ENCODE data around the gene STRIP2. TPM values are rescaled to one million over a fixed set of nuclear protein-coding genes. Genes with fewer than 3 reads are reported as not detected.
A peak's percentile ranks its signal among the peaks of the same experiment; 100 is the strongest.
"Not testable (repeated sequence)": the region's sequence is repeated elsewhere in the genome, so short reads cannot be mapped to it uniquely, and the experiment has no call there.

Gene STRIP2
- polyA plus RNA-seq, 5 donors = 4.6 to 6.2 (median 6.0) TPM

DNA sequence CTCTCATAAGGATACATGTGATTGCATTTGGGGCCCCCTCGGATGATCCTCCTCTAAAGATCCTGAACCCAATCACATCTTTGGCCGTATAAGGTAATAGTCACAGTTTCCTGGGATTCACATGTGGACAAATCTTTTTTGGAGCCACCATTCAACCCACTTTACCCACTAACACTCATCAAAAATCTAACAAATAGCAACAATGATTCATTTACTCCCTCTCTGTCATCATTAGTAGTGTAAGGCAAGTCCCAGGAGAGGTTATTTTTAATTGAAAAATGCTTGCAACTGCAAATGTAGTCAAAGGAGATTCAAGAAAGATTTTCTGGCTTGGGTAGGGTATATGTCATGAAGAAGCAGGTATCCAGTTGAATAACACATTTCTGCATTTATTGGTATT, 58.2 kb downstream of the STRIP2 start:
- DNase-seq = no peak

DNA sequence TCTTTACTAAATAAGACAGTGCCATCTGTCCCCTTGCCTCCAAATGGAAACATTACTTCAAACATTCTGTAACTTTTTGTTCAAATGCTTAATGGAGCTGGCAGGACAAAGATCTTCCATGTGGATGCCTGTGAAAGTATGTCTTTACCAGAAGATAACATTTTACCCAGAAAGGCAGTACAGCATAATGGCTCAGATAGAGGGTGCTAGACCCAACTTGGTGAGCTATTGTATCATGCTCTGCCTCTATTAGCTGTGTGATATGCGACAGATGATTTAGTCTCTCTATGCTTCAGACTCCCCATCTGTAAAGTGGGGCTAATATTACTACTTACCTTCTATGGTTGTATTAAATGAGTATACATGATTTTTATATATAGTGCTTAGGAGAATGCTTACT, 59.3 kb downstream of the STRIP2 start:
- no peak for DNase-seq

DNA sequence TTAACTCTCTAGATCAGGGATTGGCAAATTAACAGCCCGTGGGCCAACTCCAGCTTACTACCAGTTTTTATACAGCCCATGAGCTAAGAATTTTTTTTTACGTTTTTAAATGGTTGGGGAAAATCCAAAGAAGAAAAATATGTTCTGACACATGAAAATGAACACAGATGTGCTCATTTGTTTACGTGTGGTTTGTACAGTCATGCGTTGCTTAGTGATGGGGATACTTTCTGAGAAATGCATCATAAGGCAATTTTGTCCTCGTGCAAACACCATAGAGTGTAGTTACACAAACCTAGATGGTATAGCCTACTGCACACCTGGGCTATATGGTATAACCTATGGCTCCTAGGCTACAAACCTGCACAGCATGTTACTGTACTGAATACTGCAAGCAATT, 59.8 kb downstream of the STRIP2 start:
- DNase-seq = no peak

DNA sequence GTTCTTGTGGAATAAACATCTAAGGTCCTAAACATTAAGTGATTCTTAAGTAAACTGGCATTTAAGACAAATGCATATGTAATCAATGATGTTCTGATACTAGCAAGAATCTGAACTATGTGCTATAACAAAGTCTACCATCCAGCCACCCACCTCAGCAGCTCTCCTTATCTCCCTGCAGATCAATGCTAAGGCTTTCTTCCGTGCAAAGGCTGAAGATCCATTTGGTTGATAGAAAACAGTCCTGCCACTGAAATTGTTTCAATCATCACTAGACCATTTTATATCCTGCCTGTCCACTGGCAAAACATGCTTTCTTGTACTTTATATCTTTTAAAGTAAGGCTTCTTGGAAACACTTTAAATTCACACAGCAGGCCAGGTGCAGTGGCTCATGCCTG, 61.8 kb downstream of the STRIP2 start:
- DNase-seq = no peak

DNA sequence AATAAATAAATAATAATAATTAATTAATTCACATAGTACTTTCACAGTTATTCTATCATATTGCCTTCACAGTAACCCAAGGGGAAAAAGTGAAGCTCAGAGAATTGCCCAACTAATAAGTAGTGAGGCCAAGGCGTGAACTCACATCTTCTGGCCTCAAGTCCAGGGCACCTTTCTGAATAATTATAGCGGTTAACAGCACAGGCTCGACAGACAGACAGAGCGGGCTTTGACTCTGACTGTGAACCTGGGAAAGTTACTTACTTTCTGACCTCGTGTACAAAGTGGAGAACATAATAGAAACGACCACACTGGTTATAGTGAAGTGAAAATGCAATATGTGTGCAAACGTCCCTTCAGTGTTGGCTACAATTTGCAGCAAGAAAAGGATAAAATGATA, 62.4 kb downstream of the STRIP2 start:
- no peak for DNase-seq

DNA sequence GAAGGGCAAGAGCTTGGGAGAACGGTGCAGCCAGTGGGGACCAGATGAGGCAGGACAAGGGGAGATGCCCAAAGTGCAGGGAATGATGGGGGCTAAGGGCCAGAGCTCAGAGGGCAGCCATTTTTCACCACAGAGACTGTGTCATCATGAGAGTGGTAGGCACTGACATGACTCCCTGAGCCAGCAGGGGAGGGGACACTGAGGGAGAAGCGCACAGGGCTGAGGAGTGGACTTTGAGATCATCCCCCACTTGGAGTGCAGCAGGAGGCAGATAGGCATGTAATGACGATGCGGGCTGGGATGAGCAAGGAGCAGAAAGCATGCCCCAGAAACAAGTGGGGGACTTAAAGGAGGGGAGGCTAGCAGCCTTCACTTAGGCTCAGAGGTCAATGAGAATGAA, 62.9 kb downstream of the STRIP2 start:
- no peak for DNase-seq

DNA sequence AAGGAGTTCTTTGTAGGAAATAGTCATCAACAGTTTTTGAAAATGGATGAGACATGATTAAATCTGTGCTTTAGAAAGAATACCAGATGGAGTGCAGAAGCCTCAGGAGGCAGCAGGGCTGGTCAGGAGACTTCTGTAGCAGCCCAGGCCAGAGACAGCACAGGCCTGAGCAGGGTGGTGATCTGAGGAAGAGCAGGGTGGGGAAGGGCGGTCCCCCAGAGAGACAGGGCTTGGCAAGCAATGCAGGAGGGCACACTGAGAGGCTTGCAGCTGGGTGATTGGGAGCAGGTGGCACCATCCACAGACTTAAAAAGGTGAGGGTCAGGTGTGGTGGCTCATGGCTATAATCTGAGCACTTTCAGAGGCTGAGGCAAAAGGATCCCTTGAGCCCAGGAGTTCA, 63.8 kb downstream of the STRIP2 start:
- DNase-seq = no peak

DNA sequence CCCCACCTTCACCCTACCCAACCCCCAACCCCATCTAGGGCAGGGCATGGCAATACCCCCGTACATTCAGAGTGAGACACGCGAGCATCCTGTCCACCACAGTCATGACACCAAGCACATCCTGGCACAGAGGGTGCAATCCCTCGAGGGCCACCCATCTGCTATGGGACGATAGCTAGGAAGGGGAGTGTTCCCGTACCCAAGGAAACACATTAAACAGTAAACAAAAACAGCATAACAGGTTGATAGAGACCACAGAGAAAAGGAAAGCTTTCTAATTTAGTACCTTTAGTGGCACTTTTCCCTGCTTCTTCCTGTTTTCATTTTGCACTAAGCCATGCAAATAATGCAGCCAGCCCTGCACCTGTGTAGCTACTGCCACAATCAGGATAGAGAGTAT, 65.8 kb downstream of the STRIP2 start:
- DNase-seq = no peak

DNA sequence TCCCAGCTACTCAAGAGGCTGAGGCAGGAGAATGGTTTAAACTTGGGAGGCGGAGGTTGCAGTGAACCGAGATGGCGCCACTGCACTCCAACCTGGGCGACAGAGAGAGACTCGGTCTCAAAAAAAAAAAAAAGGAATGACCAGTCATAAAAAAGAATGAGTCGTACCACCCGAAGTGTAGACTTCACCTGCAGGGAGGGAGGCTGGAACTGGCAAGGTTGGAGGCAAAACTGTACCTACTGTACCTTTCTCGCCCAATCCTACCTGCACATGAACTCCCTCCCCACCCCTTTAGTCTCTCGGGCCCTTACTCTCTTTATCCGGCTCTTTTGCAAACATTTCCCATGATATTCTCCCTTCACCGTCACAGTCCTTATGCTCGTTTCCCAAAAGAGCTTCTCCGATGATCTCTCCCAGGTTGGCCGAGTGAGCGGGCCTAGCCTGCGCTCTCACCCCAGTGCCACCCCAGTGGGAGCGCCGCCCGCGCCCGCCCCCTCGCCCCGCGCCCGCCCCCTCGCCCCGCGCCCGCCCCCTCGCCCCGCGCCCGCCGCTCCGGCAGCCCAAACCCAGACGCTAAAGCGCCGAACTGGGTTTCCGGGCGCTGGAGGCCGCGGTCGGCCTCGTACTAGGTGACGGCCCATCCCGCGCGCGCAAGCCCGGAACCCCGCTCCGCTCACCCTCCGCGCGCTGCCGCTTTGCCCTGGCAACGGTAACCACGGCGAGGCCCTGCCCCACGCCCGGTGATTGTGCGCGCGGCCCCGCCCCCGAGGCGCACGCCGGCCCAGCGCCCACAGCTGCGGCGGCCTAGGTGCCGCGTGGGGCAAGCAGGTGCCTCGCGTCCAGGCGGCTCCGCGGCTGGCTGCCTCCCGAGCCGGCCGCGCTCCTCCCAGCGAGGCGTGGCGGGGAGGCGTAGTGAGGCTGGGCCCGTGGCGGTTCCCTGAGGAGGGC, 67.8 kb downstream of the STRIP2 start, which contains the start of gene SMKR1:
SMKR1 (plus strand) TSS at position 772 of the 948 bp plus-strand sequence. CDS start 294 bp downstream, outside the sequence.
- peak; percentile 59 to 65 for DNase-seq

DNA sequence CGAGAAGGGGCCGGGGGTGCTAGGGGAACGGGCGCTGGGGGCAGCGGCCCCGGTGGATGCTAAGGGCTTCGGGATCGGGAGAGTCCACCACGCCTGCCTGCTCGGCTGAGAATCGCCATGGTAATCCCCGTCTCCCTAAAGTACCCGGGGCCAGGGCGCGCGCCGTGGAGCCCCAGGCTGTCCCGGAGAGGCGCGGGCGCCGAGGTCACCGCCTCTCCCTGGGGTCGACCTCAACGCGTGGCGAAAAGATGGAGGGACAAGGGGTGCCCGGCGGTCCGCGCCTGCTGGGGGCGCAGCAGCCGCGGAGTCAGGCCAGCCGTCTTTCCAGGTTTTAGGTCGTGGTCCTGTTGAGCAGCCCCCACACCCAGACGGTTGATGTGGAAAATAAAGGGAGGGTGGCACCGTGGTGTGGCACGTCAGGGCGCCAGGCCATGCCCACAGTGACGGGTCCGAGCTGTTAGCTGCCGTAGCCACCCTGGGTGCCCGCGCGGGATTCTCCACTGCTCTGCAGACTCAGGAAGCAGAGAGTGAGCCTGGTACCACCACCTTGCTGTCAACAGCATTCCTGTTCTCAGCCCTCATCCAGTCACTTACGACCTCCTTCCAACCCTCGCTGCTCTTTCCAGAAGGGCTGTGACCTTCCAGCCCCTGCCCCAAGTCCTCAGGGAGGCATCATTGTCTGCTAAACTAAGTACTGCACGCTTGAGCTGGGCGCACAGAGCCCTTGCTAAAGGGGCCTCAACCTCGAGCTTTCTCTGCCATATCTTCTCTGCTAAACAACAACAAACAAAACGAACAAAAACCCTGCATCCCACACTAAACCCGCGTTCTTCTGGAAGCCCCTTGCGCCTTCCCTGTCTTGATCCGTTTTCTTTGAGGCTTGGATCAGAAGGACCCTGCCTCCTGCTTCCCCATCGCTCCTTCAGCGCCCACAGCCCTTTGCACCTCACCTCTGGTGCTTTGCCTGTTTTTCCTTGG, 68.8 kb downstream of the STRIP2 start:
- DNase-seq = no peak

DNA sequence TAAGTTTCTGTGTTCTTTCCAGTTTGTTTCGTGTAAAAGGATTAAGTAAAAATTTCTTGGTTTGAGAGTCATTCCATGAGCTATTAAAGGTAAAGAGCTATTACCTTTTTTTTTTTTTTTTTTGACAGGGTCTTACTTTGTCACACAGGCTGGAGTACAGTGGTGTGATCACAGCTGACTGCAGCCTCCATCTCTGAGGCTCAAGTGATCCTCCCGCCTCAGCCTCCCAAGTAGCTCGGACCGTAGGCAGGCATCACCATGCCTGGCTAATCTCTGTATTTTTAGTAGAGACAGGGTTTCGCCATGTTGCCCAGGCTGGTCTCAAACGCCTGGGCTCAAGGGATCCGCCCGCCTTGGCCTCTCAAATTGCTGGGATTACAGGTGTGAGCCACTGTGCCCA, 69.5 kb downstream of the STRIP2 start:
- DNase-seq = no peak

DNA sequence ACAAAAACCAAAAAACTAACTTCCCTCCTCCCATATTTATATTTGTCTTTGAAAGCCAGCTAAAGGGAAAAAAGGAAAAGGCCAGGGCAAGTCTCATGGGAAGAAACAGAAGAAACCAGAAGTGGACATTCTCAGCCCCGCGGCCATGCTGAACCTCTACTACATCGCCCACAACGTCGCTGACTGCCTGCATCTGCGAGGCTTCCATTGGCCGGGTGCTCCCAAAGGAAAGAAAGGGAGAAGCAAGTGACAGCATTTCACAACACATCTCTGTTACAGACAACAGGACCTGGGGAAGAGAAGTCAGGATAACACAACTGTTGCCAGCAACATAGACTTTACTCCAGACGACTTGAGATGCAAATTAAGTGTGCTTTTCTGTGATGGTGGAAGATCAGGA, 78.0 kb downstream of the STRIP2 start:
- DNase-seq = no peak

DNA sequence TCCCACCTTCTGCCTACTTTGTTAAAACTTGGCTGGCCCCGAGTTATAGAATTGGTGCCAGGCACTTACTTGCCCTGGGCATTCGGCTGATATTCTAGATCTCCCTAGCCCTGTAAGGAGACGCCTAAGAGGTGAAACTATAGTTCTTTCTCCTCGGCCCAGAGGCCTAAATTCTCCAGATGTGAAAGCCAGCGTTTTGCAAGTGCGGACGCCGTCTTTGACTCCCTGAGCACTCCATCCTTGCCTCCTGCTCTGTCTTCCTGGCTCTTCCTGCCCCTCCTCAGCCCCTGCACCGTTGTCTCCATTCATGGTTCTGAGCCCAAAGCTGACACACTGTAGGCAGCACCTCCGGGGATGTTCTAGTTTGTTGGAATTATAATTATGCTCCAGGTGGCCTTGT, 79.3 kb downstream of the STRIP2 start:
- no peak for DNase-seq

DNA sequence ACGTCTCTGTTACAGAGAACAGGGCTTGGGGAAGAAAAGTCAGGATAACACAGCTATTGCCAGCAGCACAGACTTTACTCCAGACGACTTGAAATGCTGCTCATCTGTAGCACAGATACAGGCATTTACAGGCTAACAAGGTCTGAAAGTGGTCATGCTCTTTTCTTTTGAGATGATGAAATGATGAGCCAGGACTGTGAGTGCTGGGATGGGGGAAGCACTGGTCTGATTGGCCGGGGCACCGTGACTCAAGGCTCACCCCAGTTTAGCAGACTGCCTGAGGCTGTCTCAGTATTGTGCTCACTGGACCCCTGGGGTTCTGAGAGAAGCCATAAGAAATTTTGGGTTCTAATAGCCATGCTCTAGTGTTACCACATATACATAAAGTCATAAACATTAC, 80.5 kb downstream of the STRIP2 start:
- no peak for DNase-seq

DNA sequence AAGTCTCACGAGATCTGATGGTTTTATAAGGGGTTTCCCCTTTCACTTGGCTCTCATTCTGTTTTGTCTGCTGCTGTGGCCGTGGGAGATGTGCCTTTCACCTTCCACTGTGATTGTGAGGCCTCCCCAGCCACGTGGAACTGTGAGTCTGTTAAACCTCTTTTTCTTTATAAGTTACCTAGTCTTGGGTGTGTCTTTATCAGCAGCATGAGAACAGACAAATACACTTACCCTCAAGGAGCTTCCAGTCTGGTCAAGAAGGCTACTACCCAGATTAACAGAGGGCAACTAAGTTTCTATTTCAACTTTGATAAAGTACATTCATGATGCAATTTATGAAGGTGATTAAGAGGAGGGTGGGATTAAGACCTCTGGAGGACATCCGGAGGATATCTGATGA, 81.1 kb downstream of the STRIP2 start:
- no peak for DNase-seq

DNA sequence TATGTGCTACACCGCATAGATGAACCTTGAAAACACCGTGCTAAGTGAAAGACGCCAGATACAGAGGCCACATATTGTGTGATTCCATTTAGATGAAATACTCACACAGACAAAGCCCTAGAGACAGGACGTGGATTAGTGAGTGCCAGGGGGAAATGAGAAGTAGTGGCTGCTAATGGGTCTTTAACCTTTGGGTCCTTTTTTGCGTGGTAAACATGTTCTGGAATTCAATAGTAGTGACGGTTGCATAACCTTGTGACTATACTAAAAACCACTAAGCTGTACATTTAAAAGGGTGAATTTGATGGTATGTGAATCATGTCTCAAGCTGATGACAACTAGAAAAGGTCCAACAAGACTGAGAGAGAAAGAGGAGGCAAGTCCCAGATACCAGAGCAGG, 83.7 kb downstream of the STRIP2 start:
- DNase-seq = no peak

DNA sequence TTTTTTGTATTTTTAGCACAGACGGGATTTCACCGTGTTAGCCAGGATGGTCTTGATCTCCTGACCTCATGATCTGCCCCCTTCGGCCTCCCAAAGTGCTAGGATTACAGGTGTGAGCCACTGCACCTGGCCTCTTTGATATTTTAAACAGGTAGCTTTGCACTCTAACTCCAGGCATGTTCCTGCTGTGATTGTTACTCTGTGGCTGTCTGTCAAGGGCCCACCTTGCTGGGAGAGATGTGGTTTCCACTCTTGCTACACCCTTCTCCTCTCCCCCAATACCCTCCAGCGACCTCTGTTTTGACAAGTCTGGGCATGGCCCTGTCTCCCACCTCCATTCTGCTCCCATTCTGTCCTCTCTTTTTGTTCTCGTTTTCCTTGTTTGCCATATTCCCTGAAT, 85.2 kb downstream of the STRIP2 start:
- no peak for DNase-seq

DNA sequence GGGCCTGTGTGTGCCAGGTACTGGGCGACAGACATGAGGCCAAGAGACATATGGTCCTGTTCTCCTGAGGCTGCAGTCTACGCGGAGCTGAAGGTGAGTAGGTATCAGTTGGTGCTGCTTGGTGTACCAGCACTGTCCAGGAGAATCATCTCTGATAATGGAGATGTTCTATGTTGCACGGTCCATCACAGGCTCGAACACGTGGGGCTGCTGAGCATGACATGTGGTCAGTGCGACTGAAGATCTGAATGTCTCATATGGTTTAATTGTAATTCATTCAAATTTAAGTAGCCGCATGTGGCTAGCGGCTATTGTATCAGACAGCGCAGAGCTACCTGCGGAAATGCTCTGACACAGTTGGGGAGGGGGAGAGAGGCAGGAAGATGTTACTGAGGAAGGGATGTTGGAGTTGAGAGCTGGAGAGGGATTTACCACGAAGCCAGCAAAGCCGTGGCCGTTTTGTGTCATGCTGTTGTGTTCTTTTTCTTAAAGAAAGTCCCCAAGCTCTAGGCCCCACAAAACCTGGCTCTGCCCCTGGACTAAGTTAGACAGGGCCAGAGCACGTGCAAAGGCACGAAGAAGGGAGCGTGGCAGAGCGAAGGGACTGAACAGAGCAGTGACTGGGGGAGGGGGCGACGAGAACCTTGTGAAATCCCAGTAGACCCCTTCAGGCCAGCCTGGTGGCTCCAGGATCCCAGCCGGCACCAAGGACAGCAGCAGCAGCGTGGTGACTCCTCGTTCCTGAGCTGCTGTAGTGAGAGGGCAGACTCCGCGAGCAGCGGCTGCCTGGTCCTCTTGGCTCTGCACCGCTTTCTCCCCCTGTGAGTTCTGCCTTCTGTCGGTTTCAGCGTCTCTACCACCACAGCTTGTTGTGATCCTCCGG, 88.1 kb downstream of the STRIP2 start:
- DNase-seq = no peak

DNA sequence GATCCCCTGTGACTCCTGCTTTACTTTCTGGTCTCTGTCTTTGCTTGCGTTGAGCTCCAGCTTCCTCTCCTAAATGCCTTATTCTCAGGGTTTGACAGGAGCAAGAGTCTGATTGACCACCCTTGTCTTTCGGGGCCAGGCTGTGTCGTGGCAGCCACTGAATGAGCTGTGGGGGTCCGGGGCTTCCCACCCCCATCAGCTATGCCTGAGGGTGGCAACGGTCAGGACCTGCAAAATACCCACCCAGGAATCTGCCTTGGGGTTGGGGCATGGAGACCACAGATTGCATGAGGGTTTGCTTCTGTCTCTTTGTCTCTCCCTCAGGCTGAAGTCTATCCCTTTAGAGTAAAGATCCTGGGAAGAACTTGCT, 88.7 kb downstream of the STRIP2 start:
- no peak for DNase-seq

DNA sequence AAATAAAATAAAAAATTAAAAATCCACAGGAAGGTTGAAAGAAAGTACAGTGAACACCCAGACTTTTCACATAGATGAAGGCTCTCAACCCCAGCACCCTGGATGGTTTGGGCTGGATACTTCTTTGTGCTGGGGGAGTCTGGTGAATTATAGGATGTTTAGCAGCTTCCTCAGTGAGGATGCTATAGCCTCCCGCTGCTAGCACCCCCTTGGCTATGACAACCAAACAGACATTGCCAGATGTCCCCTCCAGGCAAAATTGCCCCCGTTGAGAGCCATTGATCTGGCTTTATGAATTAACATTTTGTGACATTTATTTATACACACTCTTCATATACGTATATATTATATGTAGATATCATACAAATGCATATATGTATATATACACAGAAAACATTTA, 89.7 kb downstream of the STRIP2 start:
- no peak for DNase-seq

DNA sequence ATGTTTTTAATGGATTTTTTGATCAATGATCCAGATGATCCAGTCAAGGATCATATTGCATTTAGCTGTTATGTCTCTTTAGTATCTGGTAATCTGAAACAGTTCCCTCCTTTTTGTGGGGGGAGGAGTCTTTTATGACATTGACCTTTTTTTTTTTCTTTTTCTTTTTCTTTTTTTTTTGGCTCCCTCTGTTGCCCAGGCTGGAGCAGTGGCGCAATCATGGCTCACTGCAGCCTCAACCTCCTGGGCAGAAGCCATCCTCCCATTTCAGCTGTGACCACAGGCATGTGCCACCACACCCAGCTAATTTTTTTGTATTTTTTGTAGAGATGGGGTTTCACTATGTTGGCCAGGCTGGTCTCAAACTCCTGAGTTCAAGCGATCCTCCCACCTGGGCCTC, 90.2 kb downstream of the STRIP2 start:
- not testable (repeated sequence) for DNase-seq
